ENCODE measurements around the gene SLC6A5. TPM values are rescaled to one million over a fixed set of nuclear protein-coding genes. Genes with fewer than 3 reads are reported as not detected.

Gene SLC6A5
- total RNA-seq, 1 donor from 2014 or later, result not detected

DNA sequence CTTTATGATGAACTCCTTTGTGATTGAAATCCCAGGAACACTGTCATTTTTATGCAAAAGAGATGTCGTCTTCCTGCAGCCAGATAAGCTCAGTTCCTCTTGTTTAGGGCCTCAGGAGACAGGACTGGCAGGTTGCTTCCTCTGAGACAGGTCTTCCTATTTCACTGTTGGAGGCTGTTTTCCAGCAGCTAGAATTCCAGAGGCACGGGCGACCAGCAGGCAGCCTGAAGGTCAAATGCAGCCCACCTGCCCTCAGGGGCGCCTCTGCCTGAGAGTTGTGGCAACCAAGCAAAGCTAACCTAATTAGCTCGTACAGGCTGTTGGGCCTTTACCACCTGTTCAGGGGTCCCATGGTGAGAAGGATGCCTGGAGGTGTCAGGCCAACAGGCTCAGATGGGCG is 22.3 kb downstream of the SLC6A5 start:
- Histone ChIP-seq H3K36me3 (no peaks in the 10 kb centered on the region), H3K9me3 (no peaks in the 10 kb centered on the region)
- intact Hi-C loops (cut with DNase I), result no loop called here

DNA sequence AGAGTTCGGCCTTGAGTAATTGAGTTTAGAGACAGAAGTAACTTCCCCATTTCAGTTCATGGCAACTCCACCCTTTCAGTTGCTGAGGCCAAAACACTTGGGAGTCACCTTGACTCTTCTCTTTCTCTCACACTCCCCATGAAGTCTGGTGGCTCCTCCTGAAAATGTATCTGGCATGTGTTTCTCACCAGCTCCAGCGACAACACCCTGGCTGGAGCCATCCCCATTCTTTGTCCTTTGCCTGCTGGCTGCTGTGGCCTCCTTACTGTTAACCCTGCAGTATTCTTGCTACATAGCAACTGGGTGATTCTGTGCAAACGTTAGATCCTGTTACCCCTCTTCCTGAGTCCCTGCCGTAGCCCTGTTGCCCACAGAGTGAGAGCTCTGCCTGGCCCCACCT is 23.8 kb downstream of the SLC6A5 start:
- no peak for DNase-seq (ENCODE audit: extremely low spot score in 2 of 2)
- Histone ChIP-seq H3K36me3 (no peaks in the 10 kb centered on the region), H3K4me3 (no peak overlapping the region), H3K27ac (no peak overlapping the region), H3K4me1 (no peaks in the 10 kb centered on the region), H3K27me3 (no peaks in the 10 kb centered on the region), H3K9me3 (no peaks in the 10 kb centered on the region)
- TF ChIP-seq POLR2AphosphoS5 (IDR thresholded peaks at IDR 0.05; ENCODE audit: insufficient read depth in 1 of 2, low read depth in 1 of 2), result no peak
- TF ChIP-seq CTCF (IDR thresholded peaks at IDR 0.05), result no peak
- no peak for TF ChIP-seq POLR2A (IDR thresholded peaks at IDR 0.05)
- intact Hi-C loops (cut with DNase I), result no loop called here

More for the DNA sequence above, 22.3 kb downstream of the SLC6A5 start:
- H3K4me1 ChIP-seq, result no peaks in the 10 kb centered on the region
- DNase-seq (ENCODE audit: extremely low spot score in 2 of 2), result no peak
- no peak overlapping the region for H3K27ac ChIP-seq
- TF ChIP-seq CTCF (IDR thresholded peaks at IDR 0.05), result no peak
- no peak for TF ChIP-seq POLR2A (IDR thresholded peaks at IDR 0.05)
- TF ChIP-seq POLR2AphosphoS5 (IDR thresholded peaks at IDR 0.05; ENCODE audit: insufficient read depth in 1 of 2, low read depth in 1 of 2), result no peak
- no peaks in the 10 kb centered on the region for H3K27me3 ChIP-seq
- H3K4me3 ChIP-seq, result no peak overlapping the region

- Histone ChIP-seq H3K9me3 (no peaks in the 10 kb centered on the region), H3K27me3 (no peaks in the 10 kb centered on the region), H3K4me1 (no peaks in the 10 kb centered on the region), H3K36me3 (no peaks in the 10 kb centered on the region), H3K4me3 (no peak overlapping the region), H3K27ac (no peak overlapping the region)
- DNase-seq (ENCODE audit: extremely low spot score in 2 of 2), result no peak
- no peak for TF ChIP-seq POLR2A (IDR thresholded peaks at IDR 0.05)
- TF ChIP-seq CTCF (IDR thresholded peaks at IDR 0.05), result no peak
- no peak for TF ChIP-seq POLR2AphosphoS5 (IDR thresholded peaks at IDR 0.05; ENCODE audit: insufficient read depth in 1 of 2, low read depth in 1 of 2)
- intact Hi-C loops (cut with DNase I), result no loop called here
These were observed 26.9 kb downstream of the SLC6A5 start for GRCh38 chr11:20626279-20626678.

- intact Hi-C loops (cut with DNase I), result no loop called here
- TF ChIP-seq CTCF (IDR thresholded peaks at IDR 0.05) (no peak), POLR2AphosphoS5 (IDR thresholded peaks at IDR 0.05; ENCODE audit: insufficient read depth in 1 of 2, low read depth in 1 of 2) (no peak)
- no peaks in the 10 kb centered on the region for H3K27me3 ChIP-seq
These were observed 27.6 kb downstream of the SLC6A5 start for GRCh38 chr11:20627026-20627425.

DNA sequence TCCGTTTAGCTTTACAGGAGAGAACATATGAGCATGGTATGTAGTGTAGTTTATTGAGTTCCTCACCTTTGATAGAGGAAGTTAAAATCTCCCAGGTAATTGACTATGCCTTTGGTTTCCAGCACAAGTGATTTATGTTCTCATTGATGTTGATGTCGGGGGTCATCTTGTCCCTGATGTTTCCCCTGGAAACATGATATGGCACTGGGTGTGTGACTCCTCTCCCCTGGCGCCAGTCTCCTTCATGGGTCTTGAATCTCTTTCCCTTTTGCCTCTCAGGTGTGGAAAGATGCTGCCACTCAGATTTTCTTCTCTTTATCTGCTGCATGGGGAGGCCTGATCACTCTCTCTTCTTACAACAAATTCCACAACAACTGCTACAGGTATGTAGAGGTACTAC is 28.3 kb downstream of the SLC6A5 start:
- DNase-seq (ENCODE audit: extremely low spot score in 2 of 2), result no peak
- no peaks in the 10 kb centered on the region for H3K36me3 ChIP-seq
- H3K9me3 ChIP-seq, result no peaks in the 10 kb centered on the region
- no peak overlapping the region for H3K27ac ChIP-seq
- no peaks in the 10 kb centered on the region for H3K4me1 ChIP-seq
- intact Hi-C loops (cut with DNase I), result no loop called here
- H3K27me3 ChIP-seq, result no peaks in the 10 kb centered on the region
- H3K4me3 ChIP-seq, result no peak overlapping the region
- no peak for TF ChIP-seq POLR2A (IDR thresholded peaks at IDR 0.05)
- TF ChIP-seq POLR2AphosphoS5 (IDR thresholded peaks at IDR 0.05; ENCODE audit: insufficient read depth in 1 of 2, low read depth in 1 of 2), result no peak
- TF ChIP-seq CTCF (IDR thresholded peaks at IDR 0.05), result no peak

More at GRCh38 chr11:20627026-20627425, 27.6 kb downstream of the SLC6A5 start:
- Histone ChIP-seq H3K27ac (no peak overlapping the region), H3K4me3 (no peak overlapping the region), H3K4me1 (no peaks in the 10 kb centered on the region), H3K36me3 (no peaks in the 10 kb centered on the region), H3K9me3 (no peaks in the 10 kb centered on the region)
- no peak for DNase-seq (ENCODE audit: extremely low spot score in 2 of 2)

Data from vagina (tissue), 2 donors.